PC-9 (cell line): ENCODE results near the gene MRPL41. TPM values are rescaled to one million over a fixed set of nuclear protein-coding genes. Genes with fewer than 3 reads are reported as not detected.
"Not testable (repeated sequence)": the region's sequence is repeated elsewhere in the genome, so short reads cannot be mapped to it uniquely, and the experiment has no call there.

Source experiments
- BruUV-seq: library from RNA; stranded (reverse); fragments of 400-500 nt; replicated peaks from 2 replicates; lab custom pipeline; 2021; lab: Mats Ljungman, UMichigan
- CTCF ChIA-PET: fragments of 300-600 bp; sonication (Branson Sonifier 250); formaldehyde crosslinking; loops from one replicate; lab custom pipeline; 2022; ENCODE audit warnings: antibody characterized with exemption; lab: Charles Lee
- POLR2A ChIA-PET: fragments of 300-600 bp; sonication (Branson Sonifier 250); formaldehyde crosslinking; loops from one replicate; lab custom pipeline; 2022; ENCODE audit warnings: antibody characterized with exemption; ENCODE audit not compliant: unreplicated experiment; lab: Charles Lee
- DNase-seq, 2 experiments: peaks; one replicate each; pipeline versions ENCODE4 v3.0.0 to v3.0.0-alpha.2; 2015 to 2022; ENCODE audit warnings: mixed read lengths in 1 of 2
- H2AFZ ChIP-seq: fragments of 200-600 bp; sonication (generic); 2 replicates; pipeline ENCODE4 v1.8.1; 2017; ENCODE audit warnings: antibody characterized with exemption
- H3F3A ChIP-seq: fragments of 200-600 bp; sonication (generic); 2 replicates; pipeline ENCODE4 v1.8.1; 2017; ENCODE audit warnings: antibody characterized with exemption, mild to moderate bottlenecking, low read depth; ENCODE audit not compliant: insufficient read depth
- H3K27ac ChIP-seq: fragments of 200-600 bp; sonication (generic); 2 replicates; pipeline ENCODE4 v1.6.1; 2016; ENCODE audit warnings: mixed run types
- H3K27me3 ChIP-seq: fragments of 200-600 bp; sonication (generic); 2 replicates; pipeline ENCODE4 v1.6.1; 2016; ENCODE audit warnings: low read depth, mixed run types; ENCODE audit not compliant: insufficient read depth
- H3K36me3 ChIP-seq: fragments of 200-600 bp; sonication (generic); 2 replicates; pipeline ENCODE4 v1.6.1; 2016; ENCODE audit warnings: low read depth, mixed run types
- H3K4me1 ChIP-seq: fragments of 200-600 bp; sonication (generic); replicated peaks from 2 replicates; pipeline ENCODE4 v1.6.1; 2016; ENCODE audit warnings: mixed run types; ENCODE audit not compliant: insufficient read depth
- H3K4me2 ChIP-seq: fragments of 200-600 bp; sonication (generic); 2 replicates; pipeline ENCODE4 v1.6.1; 2017; ENCODE audit warnings: mixed run types
- H3K4me3 ChIP-seq: fragments of 200-600 bp; sonication (generic); 2 replicates; pipeline ENCODE4 v1.6.1; 2016; ENCODE audit warnings: mixed run types
- H3K79me2 ChIP-seq: fragments of 200-600 bp; sonication (generic); 2 replicates; pipeline ENCODE4 v1.6.1; 2017; ENCODE audit warnings: low read depth, mixed run types
- H3K9me2 ChIP-seq: fragments of 200-600 bp; sonication (generic); 2 replicates; pipeline ENCODE4 v1.8.1; 2017; ENCODE audit warnings: mild to moderate bottlenecking; ENCODE audit not compliant: insufficient read depth
- H3K9me3 ChIP-seq: fragments of 200-600 bp; sonication (generic); 2 replicates; pipeline ENCODE4 v1.8.1; 2016; ENCODE audit warnings: low read depth; ENCODE audit not compliant: insufficient read depth
- H4K20me1 ChIP-seq: fragments of 200-600 bp; sonication (generic); 2 replicates; pipeline ENCODE4 v1.8.1; 2017; ENCODE audit not compliant: insufficient read depth
- EZH2 ChIP-seq: fragments of 200-600 bp; sonication (generic); IDR thresholded peaks from 2 replicates; pipeline ENCODE4 v1.8.0; 2017; ENCODE audit warnings: antibody characterized with exemption, low read depth
- intact Hi-C: fragments of 100-400 bp; cut with micrococcal nuclease; formaldehyde crosslinking; loops from one replicate; pipeline ENCODE4 v1.10.0; 2022; ENCODE audit not compliant: unreplicated experiment
- total RNA-seq: library from RNA; stranded (reverse); gene quantifications from 2 replicates; pipeline ENCODE4 v1.2.3, GENCODE V29; 2021
- TF ChIP-seq, protein P1 (sequence below): fragments of 200-600 bp; sonication (generic); conservative IDR thresholded peaks from 2 replicates; pipeline ENCODE4 v1.6.1; 2017; ENCODE audit warnings: mixed run types, antibody characterized with exemption, mild to moderate bottlenecking, moderate library complexity

Gene MRPL41
- total RNA-seq, 1 experiment from 2014 or later = 54.5 TPM

DNA sequence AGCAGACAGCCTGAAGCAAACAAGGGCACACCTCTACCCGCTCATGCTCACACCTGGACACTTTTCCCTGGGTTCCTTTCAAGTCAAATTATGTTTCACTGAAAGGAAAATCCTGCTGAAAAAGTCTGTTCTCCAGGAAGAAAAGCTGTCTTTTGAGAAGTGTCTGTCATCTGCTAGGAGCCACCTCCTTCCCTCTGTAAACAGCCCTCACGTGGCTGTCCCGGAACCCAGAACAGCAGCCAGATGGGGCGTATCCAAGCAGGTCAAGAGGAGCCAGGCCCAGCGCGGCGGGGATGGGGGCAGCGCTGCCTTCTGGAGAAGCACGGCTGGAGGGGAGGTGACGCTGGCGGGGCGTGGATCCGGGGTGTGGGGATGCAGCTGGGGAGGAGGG lies 1.5 kb upstream of the MRPL41 start, which contains the start of gene PNPLA7:
PNPLA7 (minus strand) TSS at position 172 of the 391 bp plus-strand sequence. CDS start 205 bp downstream, outside the sequence.
- no peaks in the 10 kb centered on the region for H3K36me3 ChIP-seq
- peaks cover 14% of the 10 kb centered on the region; the same call in 1 of the 2 replicates for H4K20me1 ChIP-seq
- POLR2A ChIA-PET = interaction anchor here (0.6 to 0.9 kb wide), 3 partner anchors 9 to 572 kb away, joined by 3 to 14 read pairs (median 4); no protein-coding TSS in a partner anchor
- no TSS peak for BruUV-seq
- H3K27me3 ChIP-seq = no peaks in the 10 kb centered on the region
- TF ChIP-seq, protein P1, sequence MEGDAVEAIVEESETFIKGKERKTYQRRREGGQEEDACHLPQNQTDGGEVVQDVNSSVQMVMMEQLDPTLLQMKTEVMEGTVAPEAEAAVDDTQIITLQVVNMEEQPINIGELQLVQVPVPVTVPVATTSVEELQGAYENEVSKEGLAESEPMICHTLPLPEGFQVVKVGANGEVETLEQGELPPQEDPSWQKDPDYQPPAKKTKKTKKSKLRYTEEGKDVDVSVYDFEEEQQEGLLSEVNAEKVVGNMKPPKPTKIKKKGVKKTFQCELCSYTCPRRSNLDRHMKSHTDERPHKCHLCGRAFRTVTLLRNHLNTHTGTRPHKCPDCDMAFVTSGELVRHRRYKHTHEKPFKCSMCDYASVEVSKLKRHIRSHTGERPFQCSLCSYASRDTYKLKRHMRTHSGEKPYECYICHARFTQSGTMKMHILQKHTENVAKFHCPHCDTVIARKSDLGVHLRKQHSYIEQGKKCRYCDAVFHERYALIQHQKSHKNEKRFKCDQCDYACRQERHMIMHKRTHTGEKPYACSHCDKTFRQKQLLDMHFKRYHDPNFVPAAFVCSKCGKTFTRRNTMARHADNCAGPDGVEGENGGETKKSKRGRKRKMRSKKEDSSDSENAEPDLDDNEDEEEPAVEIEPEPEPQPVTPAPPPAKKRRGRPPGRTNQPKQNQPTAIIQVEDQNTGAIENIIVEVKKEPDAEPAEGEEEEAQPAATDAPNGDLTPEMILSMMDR = no peak
- TF ChIP-seq EZH2 = no peak
- H3K4me1 ChIP-seq = peaks cover 8% of the 10 kb centered on the region
- no peaks in the 10 kb centered on the region for H3K79me2 ChIP-seq
- H2AFZ ChIP-seq = peak within 1 kb of the TSS; percentile 86
- no peaks in the 10 kb centered on the region for H3K9me2 ChIP-seq
- no peaks in the 10 kb centered on the region for H3K9me3 ChIP-seq
- no peak within 1 kb of the TSS for H3K27ac ChIP-seq
- CTCF ChIA-PET = interaction anchor here (0.5 kb wide), 1 partner anchor 140 kb away, joined by 5 read pairs; no protein-coding TSS in a partner anchor
- peak; percentile 80 to 88 for DNase-seq
- peak within 1 kb of the TSS; percentile 75 for H3K4me3 ChIP-seq
- peak within 1 kb of the TSS; percentile 82 for H3K4me2 ChIP-seq
- H3F3A ChIP-seq = peaks cover 39% of the 10 kb centered on the region
- intact Hi-C loops = loop anchor here (5.0 kb wide), 1 partner anchor 62 kb away; no protein-coding TSS in a partner anchor

- POLR2A ChIA-PET = interaction anchor here (0.6 to 0.8 kb wide), 2 partner anchors 10 to 572 kb away, joined by 4 to 14 read pairs; no protein-coding TSS in a partner anchor
- BruUV-seq = not testable (repeated sequence)
Measured at GRCh38 chr9:137550958-137551263, 768 bp upstream of the MRPL41 start.

DNA sequence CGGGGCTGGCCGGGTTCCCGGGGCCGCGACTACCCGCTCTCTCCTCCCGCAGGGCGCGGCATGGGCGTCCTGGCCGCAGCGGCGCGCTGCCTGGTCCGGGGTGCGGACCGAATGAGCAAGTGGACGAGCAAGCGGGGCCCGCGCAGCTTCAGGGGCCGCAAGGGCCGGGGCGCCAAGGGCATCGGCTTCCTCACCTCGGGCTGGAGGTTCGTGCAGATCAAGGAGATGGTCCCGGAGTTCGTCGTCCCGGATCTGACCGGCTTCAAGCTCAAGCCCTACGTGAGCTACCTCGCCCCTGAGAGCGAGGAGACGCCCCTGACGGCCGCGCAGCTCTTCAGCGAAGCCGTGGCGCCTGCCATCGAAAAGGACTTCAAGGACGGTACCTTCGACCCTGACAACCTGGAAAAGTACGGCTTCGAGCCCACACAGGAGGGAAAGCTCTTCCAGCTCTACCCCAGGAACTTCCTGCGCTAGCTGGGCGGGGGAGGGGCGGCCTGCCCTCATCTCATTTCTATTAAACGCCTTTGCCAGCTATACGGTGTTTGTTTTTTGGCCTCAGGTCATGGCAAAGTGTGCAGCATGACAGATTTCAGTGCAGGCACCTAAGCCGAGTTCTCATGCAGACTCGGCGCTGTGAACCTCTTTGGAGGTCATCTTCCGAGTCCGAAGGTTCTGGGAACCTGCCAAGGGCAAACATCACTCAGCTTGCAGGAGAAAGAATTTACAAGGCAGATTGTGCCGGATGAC lies 516 bp downstream of the MRPL41 start:
- POLR2A ChIA-PET = interaction anchor here (0.6 kb wide), 1 partner anchor 258 kb away, joined by 24 read pairs; no protein-coding TSS in a partner anchor
- intact Hi-C loops = loop anchor here (5.0 kb wide), 1 partner anchor 60 kb away; no protein-coding TSS in a partner anchor
- CTCF ChIA-PET = interaction anchor here (0.6 to 0.7 kb wide), 3 partner anchors 39 to 227 kb away, joined by 3 to 16 read pairs (median 8); no protein-coding TSS in a partner anchor

More at GRCh38 chr9:137550958-137551263, 768 bp upstream of the MRPL41 start:
- DNase-seq, H3K9me2 ChIP-seq, CTCF ChIA-PET, H3K27me3 ChIP-seq, H3K36me3 ChIP-seq, H3K27ac ChIP-seq, H3K9me3 ChIP-seq, H3K4me1 ChIP-seq, H3K79me2 ChIP-seq: not testable (repeated sequence)
- intact Hi-C loops = loop anchor here (1.0 to 5.0 kb wide), 2 partner anchors 61 to 257 kb away; no protein-coding TSS in a partner anchor
- Histone ChIP-seq H4K20me1 (peaks cover 14% of the 10 kb centered on the region; the same call in 1 of the 2 replicates), H3K4me2 (peak overlapping the region; percentile 82), H2AFZ (peak overlapping the region; percentile 86), H3F3A (peaks cover 39% of the 10 kb centered on the region), H3K4me3 (peak overlapping the region; percentile 75)

DNA sequence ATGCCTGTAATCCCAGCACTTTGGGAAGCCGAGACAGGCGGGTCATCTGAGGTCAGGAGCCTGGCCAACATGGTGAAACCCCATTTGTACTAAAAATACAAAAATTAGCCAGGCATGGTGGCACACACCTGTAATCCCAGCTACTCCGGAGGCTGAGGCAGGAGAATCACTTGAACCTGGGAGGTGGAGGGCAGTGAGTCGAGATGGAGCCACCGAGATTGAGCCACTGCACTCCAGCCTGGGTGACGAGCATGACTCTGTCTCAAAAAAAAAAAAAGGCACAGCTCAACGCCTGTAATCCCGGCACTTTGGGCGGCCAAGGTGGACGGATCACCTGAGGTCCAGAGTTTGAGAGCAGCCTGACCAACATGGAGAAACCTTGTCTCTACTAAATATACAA lies 2.0 kb downstream of the MRPL41 start:
- BruUV-seq, H3K9me2 ChIP-seq, H3K27me3 ChIP-seq, H3K36me3 ChIP-seq, H2AFZ ChIP-seq, DNase-seq, H3K27ac ChIP-seq, H3K79me2 ChIP-seq, H3K4me2 ChIP-seq, H3K4me1 ChIP-seq, H3K4me3 ChIP-seq, H3K9me3 ChIP-seq, CTCF ChIA-PET: not testable (repeated sequence)
- POLR2A ChIA-PET = interaction anchor here (0.7 kb wide), 1 partner anchor 515 kb away, joined by 5 read pairs; no protein-coding TSS in a partner anchor
- Histone ChIP-seq H4K20me1 (peaks cover 14% of the 10 kb centered on the region; the same call in 1 of the 2 replicates), H3F3A (peaks cover 39% of the 10 kb centered on the region)
- intact Hi-C loops = loop anchor here (5.0 kb wide), 1 partner anchor 59 kb away; no protein-coding TSS in a partner anchor

More for the DNA sequence above, 516 bp downstream of the MRPL41 start:
- H3K36me3 ChIP-seq = no peaks in the 10 kb centered on the region
- TF ChIP-seq EZH2 = no peak
- TF ChIP-seq, protein P1 = no peak
- H3K79me2 ChIP-seq = no peaks in the 10 kb centered on the region
- H3K4me1 ChIP-seq = peaks cover 8% of the 10 kb centered on the region
- peak overlapping the region; percentile 74; the same call in 1 of the 2 replicates for H2AFZ ChIP-seq
- peaks cover 14% of the 10 kb centered on the region; the same call in 1 of the 2 replicates for H4K20me1 ChIP-seq
- no peaks in the 10 kb centered on the region for H3K9me2 ChIP-seq
- peak overlapping the region; percentile 82 for H3K4me2 ChIP-seq
- no peak overlapping the region for H3K27ac ChIP-seq
- no peak for DNase-seq
- H3K27me3 ChIP-seq = no peaks in the 10 kb centered on the region
- no peaks in the 10 kb centered on the region for H3K9me3 ChIP-seq
- TSS peak; percentile 97 for BruUV-seq
- H3K4me3 ChIP-seq = peak overlapping the region; percentile 82
- H3F3A ChIP-seq = peaks cover 39% of the 10 kb centered on the region
